Smooth muscle cell (in vitro differentiated cells): ENCODE measurements around the gene ATG4D. TPM values are rescaled to one million over a fixed set of nuclear protein-coding genes. Genes with fewer than 3 reads are reported as not detected.

Source experiments
- DNase-seq: peaks from one replicate; lab custom pipeline; 2025; ENCODE audit not compliant: unreplicated experiment; lab: John Stamatoyannopoulos, UW
- H2AFZ ChIP-seq: fragments of 200-600 bp; sonication (generic); 2 replicates; pipeline ENCODE4 v1.6.0; 2016; ENCODE audit warnings: antibody characterized with exemption, low read depth, mild to moderate bottlenecking
- H3F3A ChIP-seq: fragments of 200-600 bp; sonication (generic); 2 replicates; pipeline ENCODE4 v1.6.0; 2017; ENCODE audit warnings: antibody characterized with exemption, low read depth
- H3K27ac ChIP-seq: fragments of 200-600 bp; sonication (generic); 2 replicates; pipeline ENCODE4 v1.5.1; 2016; ENCODE audit warnings: low read depth, mild to moderate bottlenecking
- H3K27me3 ChIP-seq: fragments of 200-600 bp; sonication (generic); 2 replicates; pipeline ENCODE4 v1.6.1; 2016; ENCODE audit warnings: low read depth, mild to moderate bottlenecking
- H3K36me3 ChIP-seq: fragments of 200-600 bp; sonication (generic); 2 replicates; pipeline ENCODE4 v1.5.1; 2016; ENCODE audit warnings: low read depth
- H3K4me1 ChIP-seq: fragments of 200-600 bp; sonication (generic); 2 replicates; pipeline ENCODE4 v1.5.1; 2016; ENCODE audit warnings: low read depth
- H3K4me2 ChIP-seq: fragments of 200-600 bp; sonication (generic); 2 replicates; pipeline ENCODE4 v1.6.0; 2016; ENCODE audit warnings: mild to moderate bottlenecking
- H3K4me3 ChIP-seq: fragments of 200-600 bp; sonication (generic); 2 replicates; pipeline ENCODE4 v1.5.1; 2016; ENCODE audit warnings: mild to moderate bottlenecking
- H3K79me2 ChIP-seq: fragments of 200-600 bp; sonication (generic); 2 replicates; pipeline ENCODE4 v1.6.0; 2016; ENCODE audit warnings: low read depth, mild to moderate bottlenecking
- H3K9ac ChIP-seq: fragments of 200-600 bp; sonication (generic); 2 replicates; pipeline ENCODE4 v1.6.0; 2016; ENCODE audit warnings: low read depth
- H3K9me3 ChIP-seq: fragments of 200-600 bp; sonication (generic); replicated peaks from 2 replicates; pipeline ENCODE4 v1.5.1; 2016; ENCODE audit warnings: low read depth
- H4K20me1 ChIP-seq: fragments of 200-600 bp; sonication (generic); 2 replicates; pipeline ENCODE4 v1.6.0; 2016; ENCODE audit warnings: low read depth
- CTCF ChIP-seq: fragments of 200-600 bp; sonication (generic); IDR thresholded peaks from 2 replicates; pipeline ENCODE4 v1.5.1; 2017; ENCODE audit warnings: borderline replicate concordance, mild to moderate bottlenecking, antibody characterized with exemption; ENCODE audit not compliant: insufficient read depth, poor library complexity, severe bottlenecking
- WGBS: methylation state at CpG from one replicate; pipeline ENCODE4 v1.1.7; 2016; ENCODE audit warnings: low lambda C conversion rate; 5-methylcytosine and 5-hydroxymethylcytosine counted together
- polyA plus RNA-seq: library from polyadenylated mRNA; unstranded; fragments of >200 nt; fragmentation: Nextera tagmentation; extraction: Ambion mirVana; gene quantifications from 2 replicates; pipeline ENCODE4 v1.2.1, GENCODE V29; 2016
- total RNA-seq: library from RNA; depleted of rRNA; stranded (reverse); fragments of >200 nt; gene quantifications from 2 replicates; pipeline ENCODE4 v1.2.3, GENCODE V29; 2014

Gene ATG4D
- 12.9 and 13.8 TPM in 2 replicates for total RNA-seq
- polyA plus RNA-seq, result 19.0 and 29.7 TPM in 2 replicates

- Histone ChIP-seq H4K20me1 (peaks cover 6% of the 10 kb centered on the region), H3K27me3 (no peaks in the 10 kb centered on the region), H3F3A (no peaks in the 10 kb centered on the region), H3K4me3 (peak within 1 kb of the TSS; percentile 96), H3K9me3 (no peaks in the 10 kb centered on the region), H3K36me3 (no peaks in the 10 kb centered on the region), H3K4me2 (peak within 1 kb of the TSS; percentile 83), H3K9ac (peak within 1 kb of the TSS; percentile 87), H3K79me2 (peaks cover 35% of the 10 kb centered on the region), H2AFZ (peak within 1 kb of the TSS; percentile 87), H3K27ac (no peak within 1 kb of the TSS), H3K4me1 (peaks cover 6% of the 10 kb centered on the region)
- TF ChIP-seq CTCF, result no peak
- DNase-seq, result peak; percentile 48
- 2% methylated on average over 58 of the region's 79 CpGs for WGBS
Measured at GRCh38 chr19:10543420-10544241, at the start of gene ATG4D. TSS of gene ATG4D (plus strand) at chr19:10543904. CDS start at chr19:10544091, 187 bp downstream.

- Histone ChIP-seq H2AFZ (no peak overlapping the region), H3K79me2 (peaks cover 44% of the 10 kb centered on the region), H3K4me1 (peaks cover 11% of the 10 kb centered on the region), H3K9ac (no peak overlapping the region), H4K20me1 (peaks cover 3% of the 10 kb centered on the region), H3K4me3 (no peak overlapping the region), H3F3A (no peaks in the 10 kb centered on the region), H3K36me3 (peaks cover 6% of the 10 kb centered on the region), H3K4me2 (no peak overlapping the region), H3K9me3 (no peaks in the 10 kb centered on the region), H3K27ac (no peak overlapping the region), H3K27me3 (no peaks in the 10 kb centered on the region)
- 98% methylated on average over 4 of the region's 4 CpGs for WGBS
- no peak for TF ChIP-seq CTCF
- DNase-seq, result no peak
Measured at GRCh38 chr19:10497371-10497770, 46.3 kb upstream of the ATG4D start.

GRCh38 chr19:10499550-10500246, 44.0 kb upstream of the ATG4D start:
- no peak overlapping the region for H3K4me2 ChIP-seq
- no peak overlapping the region for H3K4me3 ChIP-seq
- H3K79me2 ChIP-seq, result peaks cover 44% of the 10 kb centered on the region
- no peaks in the 10 kb centered on the region for H3F3A ChIP-seq
- H2AFZ ChIP-seq, result no peak overlapping the region
- no peak for DNase-seq
- peaks cover 6% of the 10 kb centered on the region for H3K36me3 ChIP-seq
- H3K9me3 ChIP-seq, result no peaks in the 10 kb centered on the region
- no peaks in the 10 kb centered on the region for H4K20me1 ChIP-seq
- peaks cover 11% of the 10 kb centered on the region for H3K4me1 ChIP-seq
- TF ChIP-seq CTCF, result no peak
- H3K27me3 ChIP-seq, result no peaks in the 10 kb centered on the region
- no peak overlapping the region for H3K9ac ChIP-seq
- 94% methylated on average over 24 of the region's 24 CpGs for WGBS
- no peak overlapping the region for H3K27ac ChIP-seq
